Endodermal cell (in vitro differentiated cells): Measurements from ENCODE around the gene HNRNPM. TPM values are rescaled to one million over a fixed set of nuclear protein-coding genes. Genes with fewer than 3 reads are reported as not detected.

Experiments used
- DNase-seq: peaks from one replicate; pipeline ENCODE4 v3.0.0-alpha.2; 2017
- H3K27ac ChIP-seq: 2 replicates; pipeline ENCODE4 v1.5.1; 2013; ENCODE audit warnings: mild to moderate bottlenecking, low read depth, low read length, moderate library complexity
- H3K27me3 ChIP-seq: 2 replicates; pipeline ENCODE4 v1.6.1; 2013; ENCODE audit warnings: mild to moderate bottlenecking, low read length, moderate library complexity; ENCODE audit not compliant: insufficient read depth, control insufficient read depth, poor library complexity, severe bottlenecking
- H3K36me3 ChIP-seq: 2 replicates; pipeline ENCODE4 v1.7.0; 2013; ENCODE audit warnings: mild to moderate bottlenecking, low read length, moderate library complexity; ENCODE audit not compliant: control insufficient read depth, insufficient read depth
- H3K4me1 ChIP-seq: one replicate; pipeline ENCODE4 v1.7.0; 2013; ENCODE audit warnings: low read length; ENCODE audit not compliant: control insufficient read depth, insufficient read depth
- H3K4me3 ChIP-seq: 2 replicates; pipeline ENCODE4 v1.5.1; 2013; ENCODE audit warnings: mild to moderate bottlenecking, low read length, moderate library complexity
- H3K9ac ChIP-seq: 2 replicates; pipeline ENCODE4 v1.6.1; 2013; ENCODE audit warnings: mild to moderate bottlenecking, low read length, moderate library complexity; ENCODE audit not compliant: poor library complexity, severe bottlenecking; ENCODE audit errors: extremely low read depth
- H3K9me3 ChIP-seq: 2 replicates; pipeline ENCODE4 v1.6.1; 2013; ENCODE audit warnings: mild to moderate bottlenecking, low read length, moderate library complexity; ENCODE audit not compliant: control insufficient read depth
- H3K27ac Mint-ChIP-seq: 2 replicates; pipeline ENCODE4 v1.8.0; 2020; ENCODE audit warnings: mixed read lengths
- H3K27me3 Mint-ChIP-seq: 2 replicates; pipeline ENCODE4 v1.8.0; 2021; ENCODE audit warnings: mild to moderate bottlenecking, mixed read lengths; ENCODE audit not compliant: insufficient read depth
- H3K36me3 Mint-ChIP-seq: 2 replicates; pipeline ENCODE4 v1.8.0; 2020; ENCODE audit warnings: low read depth, mixed read lengths
- H3K4me1 Mint-ChIP-seq: 2 replicates; pipeline ENCODE4 v1.8.0; 2020; ENCODE audit warnings: mixed read lengths
- H3K4me3 Mint-ChIP-seq: 2 replicates; pipeline ENCODE4 v1.8.0; 2020; ENCODE audit warnings: mild to moderate bottlenecking, moderate library complexity, mixed read lengths
- H3K9me3 Mint-ChIP-seq: 2 replicates; pipeline ENCODE4 v1.8.0; 2020; ENCODE audit warnings: mild to moderate bottlenecking, mixed read lengths
- WGBS, 2 experiments: methylation state at CpG; one replicate each; pipeline versions ENCODE4 v1.1.5 to v1.1.7; 2013; ENCODE audit warnings: missing lambda C conversion rate in 2 of 2, mixed read lengths in 1 of 2; ENCODE audit not compliant: insufficient coverage in 1 of 2, insufficient read length in 1 of 2; 5-methylcytosine and 5-hydroxymethylcytosine counted together
- total RNA-seq, 2 donors: library from RNA; stranded (reverse); fragmentation: NEBNext Ultra II Directional in 1 of 2; extraction: Animal tissue kit (Norgen Biotek cat#: 25700) in 1 of 2; gene quantifications; 2 replicates in 1 of 2; 3 replicates in 1 of 2; pipeline ENCODE4 v1.2.1, GENCODE V29; 2021
- TF ChIP-seq, protein P1 (sequence below): fragments of 200-600 bp; sonication (generic); conservative IDR thresholded peaks from 2 replicates; pipeline ENCODE4 v1.5.0; 2021; ENCODE audit warnings: antibody characterized with exemption, mild to moderate bottlenecking

The HNRNPM gene
- total RNA-seq, 2 donors from 2014 or later: 271 to 370 TPM

DNA sequence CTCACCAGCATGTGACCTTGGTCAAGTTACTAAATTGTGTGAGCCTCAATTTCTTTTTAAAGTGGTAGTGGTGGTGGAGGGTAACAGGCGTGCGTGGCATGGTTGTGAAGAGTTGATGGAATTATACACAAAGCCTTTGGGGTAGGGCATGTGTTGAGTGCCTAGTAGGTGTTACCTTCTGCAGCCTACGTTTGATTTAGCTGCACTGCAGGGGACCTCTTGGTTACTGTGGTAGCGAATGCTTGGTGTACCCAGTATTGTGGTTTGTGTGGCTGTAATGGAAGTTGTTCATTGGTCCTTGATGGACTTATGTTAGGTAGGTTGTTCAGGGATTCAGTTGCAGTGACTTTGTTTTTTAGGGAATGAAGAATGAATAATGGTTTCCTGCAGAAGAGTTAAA, 33.1 kb downstream of the HNRNPM start:
- Histone ChIP-seq H3K27me3 (no peaks in the 10 kb centered on the region), H3K9me3 (no peaks in the 10 kb centered on the region), H3K4me3 (no peak overlapping the region), H3K9ac (no peak overlapping the region), H3K27ac (no peak overlapping the region), H3K4me1 (no peaks in the 10 kb centered on the region), H3K36me3 (peaks cover 87% of the 10 kb centered on the region)
- TF ChIP-seq, protein P1, sequence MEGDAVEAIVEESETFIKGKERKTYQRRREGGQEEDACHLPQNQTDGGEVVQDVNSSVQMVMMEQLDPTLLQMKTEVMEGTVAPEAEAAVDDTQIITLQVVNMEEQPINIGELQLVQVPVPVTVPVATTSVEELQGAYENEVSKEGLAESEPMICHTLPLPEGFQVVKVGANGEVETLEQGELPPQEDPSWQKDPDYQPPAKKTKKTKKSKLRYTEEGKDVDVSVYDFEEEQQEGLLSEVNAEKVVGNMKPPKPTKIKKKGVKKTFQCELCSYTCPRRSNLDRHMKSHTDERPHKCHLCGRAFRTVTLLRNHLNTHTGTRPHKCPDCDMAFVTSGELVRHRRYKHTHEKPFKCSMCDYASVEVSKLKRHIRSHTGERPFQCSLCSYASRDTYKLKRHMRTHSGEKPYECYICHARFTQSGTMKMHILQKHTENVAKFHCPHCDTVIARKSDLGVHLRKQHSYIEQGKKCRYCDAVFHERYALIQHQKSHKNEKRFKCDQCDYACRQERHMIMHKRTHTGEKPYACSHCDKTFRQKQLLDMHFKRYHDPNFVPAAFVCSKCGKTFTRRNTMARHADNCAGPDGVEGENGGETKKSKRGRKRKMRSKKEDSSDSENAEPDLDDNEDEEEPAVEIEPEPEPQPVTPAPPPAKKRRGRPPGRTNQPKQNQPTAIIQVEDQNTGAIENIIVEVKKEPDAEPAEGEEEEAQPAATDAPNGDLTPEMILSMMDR: no peak
- H3K27me3 Mint-ChIP-seq: no peaks in the 10 kb centered on the region
- whole genome bisulfite sequencing, 2 experiments: 90 to 100% methylated on average over 1 to 4 of the region's 4 CpGs
- H3K27ac Mint-ChIP-seq: peak overlapping the region; percentile 65
- DNase-seq: no peak
- H3K4me1 Mint-ChIP-seq: peaks cover 11% of the 10 kb centered on the region
- peaks cover 79% of the 10 kb centered on the region for H3K36me3 Mint-ChIP-seq
- H3K9me3 Mint-ChIP-seq: no peaks in the 10 kb centered on the region
- H3K4me3 Mint-ChIP-seq: no peak overlapping the region

DNA sequence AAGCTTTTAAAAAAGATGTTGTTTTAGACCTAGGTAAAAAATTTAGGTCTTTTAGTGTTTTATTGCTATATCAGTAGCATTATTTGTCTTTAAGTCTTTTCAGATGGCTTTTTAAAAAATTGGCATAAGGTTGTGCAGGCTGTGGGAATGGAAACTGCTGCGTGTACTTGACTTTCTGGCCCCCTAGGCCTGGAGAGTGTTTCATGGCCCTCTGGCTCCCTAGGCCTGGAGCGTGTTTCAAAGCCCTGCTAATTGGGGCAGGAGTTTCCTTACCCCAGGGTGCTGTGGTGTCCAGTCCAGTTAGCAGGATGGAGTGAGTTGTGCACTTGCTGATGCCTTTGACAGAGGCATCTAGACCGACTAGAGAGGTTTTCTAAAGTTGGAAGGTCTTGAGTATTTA, 33.8 kb downstream of the HNRNPM start:
- Histone ChIP-seq H3K4me1 (no peaks in the 10 kb centered on the region), H3K27ac (no peak overlapping the region), H3K36me3 (peaks cover 87% of the 10 kb centered on the region), H3K9me3 (no peaks in the 10 kb centered on the region), H3K4me3 (no peak overlapping the region), H3K27me3 (no peaks in the 10 kb centered on the region), H3K9ac (no peak overlapping the region)
- Mint-ChIP-seq H3K9me3 (no peaks in the 10 kb centered on the region), H3K27me3 (no peaks in the 10 kb centered on the region), H3K4me3 (no peak overlapping the region), H3K27ac (no peak overlapping the region), H3K4me1 (peaks cover 11% of the 10 kb centered on the region), H3K36me3 (peaks cover 79% of the 10 kb centered on the region)
- TF ChIP-seq, protein P1: no peak
- no peak for DNase-seq
- 92 to 100% methylated on average over 2 to 3 of the region's 3 CpGs for WGBS, 2 experiments

DNA sequence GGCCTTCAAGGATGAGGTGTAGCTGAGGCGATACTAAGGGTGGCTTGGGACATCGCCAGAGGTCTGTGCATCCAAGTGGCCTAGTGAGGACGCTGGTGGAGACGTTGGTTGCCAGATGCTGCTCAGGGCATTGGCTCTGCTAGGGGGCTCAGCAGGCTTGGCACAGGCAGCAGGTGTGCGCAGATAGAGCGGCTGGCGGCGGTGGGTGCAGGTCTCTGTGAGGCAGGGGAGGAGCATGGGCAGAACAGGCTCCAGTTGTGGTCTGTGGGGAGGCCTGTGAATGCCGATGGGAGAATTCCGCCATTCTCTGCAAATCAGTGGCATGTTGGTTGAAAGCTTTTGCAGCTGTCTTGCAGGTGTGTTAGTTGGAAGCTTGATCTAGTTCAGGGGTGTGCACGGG, 36.4 kb downstream of the HNRNPM start:
- Mint-ChIP-seq H3K27ac (peak overlapping the region; percentile 87), H3K27me3 (no peaks in the 10 kb centered on the region), H3K4me3 (no peak overlapping the region), H3K36me3 (peaks cover 76% of the 10 kb centered on the region), H3K4me1 (peaks cover 11% of the 10 kb centered on the region), H3K9me3 (no peaks in the 10 kb centered on the region)
- Histone ChIP-seq H3K4me1 (no peaks in the 10 kb centered on the region), H3K27me3 (no peaks in the 10 kb centered on the region), H3K9me3 (no peaks in the 10 kb centered on the region), H3K9ac (no peak overlapping the region), H3K4me3 (no peak overlapping the region), H3K36me3 (peaks cover 90% of the 10 kb centered on the region), H3K27ac (peak overlapping the region; percentile 32)
- WGBS, 2 experiments: 97% methylated on average over 11 of the region's 11 CpGs; no CpG with 5 or more reads in 1 of the 2 experiments
- TF ChIP-seq, protein P1: no peak
- DNase-seq: no peak
